NCI-H82 treated with DMSO at 0.1 percent for 48 hours (cell line): ENCODE results near the gene GALNT7.

Source experiments
- DNase-seq: peaks from one replicate; lab custom pipeline; 2025; ENCODE audit not compliant: unreplicated experiment; lab: John Stamatoyannopoulos, UW

The GALNT7 gene

DNA sequence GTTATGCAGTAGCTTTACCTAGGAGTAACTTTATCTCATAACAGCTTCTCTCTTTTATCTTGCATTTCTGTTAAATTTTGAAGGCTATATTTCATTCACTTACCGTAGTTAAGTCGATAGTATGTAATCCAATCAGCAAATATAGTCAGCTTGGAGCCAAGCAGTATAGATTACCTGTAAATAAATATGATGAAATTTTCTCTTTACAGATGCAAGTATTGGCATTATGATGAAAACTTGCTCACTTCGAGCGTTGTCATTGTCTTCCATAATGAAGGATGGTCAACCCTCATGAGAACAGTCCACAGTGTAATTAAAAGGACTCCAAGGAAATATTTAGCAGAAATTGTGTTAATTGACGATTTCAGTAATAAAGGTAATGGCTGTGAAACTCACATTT is 123.3 kb downstream of the GALNT7 start:
- no peak for DNase-seq

DNA sequence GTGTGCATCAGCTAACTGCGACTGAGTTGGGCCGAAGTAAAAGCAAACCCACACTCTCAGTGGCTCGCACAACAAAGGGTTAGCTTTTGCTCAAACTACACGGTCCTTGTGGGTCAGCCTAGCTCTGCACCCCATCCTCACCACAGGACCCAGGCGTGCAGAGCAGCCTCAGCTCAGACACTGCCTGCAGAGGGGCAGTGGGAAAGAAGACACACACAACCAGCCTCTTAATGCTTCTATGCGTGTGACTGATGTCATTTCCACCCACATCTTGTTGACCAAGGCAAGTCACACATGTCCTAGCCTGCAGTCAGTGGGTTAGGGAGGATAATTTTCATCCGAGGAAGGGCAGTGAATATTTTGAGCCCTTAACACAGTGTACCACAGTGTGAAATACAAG is 125.1 kb downstream of the GALNT7 start:
- DNase-seq, result no peak

DNA sequence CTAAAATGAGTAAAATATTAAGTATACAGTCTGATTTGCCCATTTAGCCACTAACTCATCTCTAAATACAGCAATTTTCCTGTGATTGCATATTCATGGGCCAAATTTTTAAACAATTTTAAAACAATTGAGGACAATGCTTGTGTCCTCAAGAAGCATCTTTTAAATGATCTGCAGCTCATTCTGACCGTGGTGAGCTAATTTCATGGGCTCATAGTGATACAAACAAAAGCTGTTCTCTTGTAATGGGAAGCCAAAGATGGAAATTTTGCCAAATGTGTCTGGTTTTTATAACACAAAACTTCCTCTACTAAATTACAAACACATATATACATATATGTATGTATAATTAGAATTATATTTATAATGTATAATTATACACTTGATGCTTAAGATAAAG is 125.8 kb downstream of the GALNT7 start:
- no peak for DNase-seq

DNA sequence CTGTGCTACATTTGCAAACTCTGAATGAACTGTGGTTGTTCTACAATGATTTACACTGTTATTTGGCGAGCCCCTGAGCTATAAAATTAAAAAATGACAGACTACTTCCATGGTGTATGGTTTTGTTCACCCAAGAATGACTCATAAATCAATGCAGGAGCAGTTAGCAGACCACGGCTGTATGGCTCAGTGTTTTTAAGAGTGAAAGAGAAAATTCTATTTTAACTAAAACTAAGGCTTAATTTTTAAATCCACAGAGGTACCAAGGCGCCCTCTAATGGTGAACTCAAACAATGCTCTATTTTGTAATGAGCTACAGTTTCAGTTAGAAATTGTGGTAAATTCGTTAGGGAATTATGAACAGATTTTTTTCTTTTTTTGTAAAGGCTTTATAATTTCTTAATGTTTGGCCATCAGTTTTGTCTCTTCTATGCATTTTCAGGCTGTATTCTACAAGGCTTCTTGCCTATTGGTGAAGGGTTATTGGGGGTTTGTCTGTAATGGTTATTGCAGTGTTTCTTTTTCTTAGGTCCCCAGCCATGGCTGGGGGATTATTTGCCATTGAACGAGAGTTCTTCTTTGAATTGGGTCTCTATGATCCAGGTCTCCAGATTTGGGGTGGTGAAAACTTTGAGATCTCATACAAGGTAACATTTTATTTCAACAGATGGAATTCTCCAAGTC is 133.0 kb downstream of the GALNT7 start:
- no peak for DNase-seq

DNA sequence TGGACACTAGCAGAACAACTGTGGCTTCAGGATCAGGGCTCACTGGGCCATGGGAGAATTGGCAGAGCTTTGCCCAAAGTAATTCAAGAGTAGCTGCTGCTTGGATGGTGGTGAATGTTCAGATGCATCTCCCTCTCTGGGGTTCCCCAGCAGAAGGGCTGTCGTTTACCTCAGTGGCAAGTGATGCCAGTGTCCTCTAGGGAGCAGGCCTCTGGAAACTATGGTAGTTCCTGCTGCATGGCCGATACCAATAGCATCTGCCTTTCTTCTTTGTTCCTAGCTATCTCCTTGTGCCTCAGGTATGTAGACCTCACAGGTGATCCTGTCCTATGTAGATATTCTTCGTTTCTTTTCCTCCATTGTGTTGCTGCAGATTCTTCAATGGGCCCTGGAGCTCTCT is 139.2 kb downstream of the GALNT7 start:
- DNase-seq, result no peak

DNA sequence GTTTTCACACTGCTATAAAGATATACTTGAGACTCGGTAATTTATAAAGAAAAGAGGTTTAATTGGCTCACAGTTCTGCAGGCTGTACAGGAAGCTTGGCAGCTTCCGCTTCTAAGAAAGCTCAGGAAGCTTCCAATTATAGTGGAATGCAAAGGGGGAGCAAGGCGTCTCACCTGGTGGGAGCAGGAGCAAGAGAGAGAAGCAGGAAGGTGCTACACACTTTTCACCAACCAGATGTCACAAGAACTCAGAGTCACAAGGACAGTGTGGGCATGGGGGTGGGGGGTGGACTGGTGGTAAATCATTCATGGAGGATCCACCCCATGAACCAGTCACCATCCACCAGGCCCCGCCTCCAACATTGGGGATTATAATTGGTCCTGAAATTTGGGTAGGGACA is 142.8 kb downstream of the GALNT7 start:
- no peak for DNase-seq

DNA sequence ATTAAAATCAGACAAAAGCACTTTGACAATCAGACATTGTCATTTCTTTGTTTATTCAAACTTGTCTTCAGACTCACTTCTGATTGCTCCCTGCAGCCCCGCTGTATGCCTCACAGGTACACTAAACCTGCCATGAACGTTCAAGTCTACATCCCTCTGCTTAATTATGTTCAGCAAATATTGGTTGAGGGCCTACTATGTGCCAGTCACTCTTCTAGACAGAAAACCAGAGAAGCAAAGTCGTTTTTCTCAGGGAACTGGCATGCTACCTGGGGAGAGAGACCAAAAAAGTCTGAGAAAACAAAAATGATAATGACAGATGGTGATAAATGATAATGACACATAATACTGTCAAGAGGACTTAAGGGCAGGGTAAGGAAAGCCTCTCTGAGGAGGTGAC is 146.1 kb downstream of the GALNT7 start:
- no peak for DNase-seq

DNA sequence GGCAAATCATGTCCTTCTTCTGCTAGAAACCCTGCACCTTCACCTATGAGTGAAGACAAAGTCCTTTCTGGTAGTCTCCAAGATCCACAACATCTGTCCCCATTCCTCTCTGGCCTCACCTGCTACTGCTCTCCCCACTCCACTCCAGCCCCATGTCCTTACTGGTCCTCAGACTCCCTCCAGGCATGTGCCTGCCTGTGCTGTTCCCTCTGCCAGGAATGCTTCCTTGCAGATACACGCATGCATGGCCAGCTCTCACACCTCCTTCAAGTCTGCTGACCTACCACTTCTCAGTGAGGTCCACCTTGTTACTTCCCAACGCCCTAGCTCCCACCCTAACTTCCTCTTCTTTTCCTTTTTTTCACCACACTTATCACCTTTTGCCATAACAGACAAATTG is 147.4 kb downstream of the GALNT7 start:
- no peak for DNase-seq

DNA sequence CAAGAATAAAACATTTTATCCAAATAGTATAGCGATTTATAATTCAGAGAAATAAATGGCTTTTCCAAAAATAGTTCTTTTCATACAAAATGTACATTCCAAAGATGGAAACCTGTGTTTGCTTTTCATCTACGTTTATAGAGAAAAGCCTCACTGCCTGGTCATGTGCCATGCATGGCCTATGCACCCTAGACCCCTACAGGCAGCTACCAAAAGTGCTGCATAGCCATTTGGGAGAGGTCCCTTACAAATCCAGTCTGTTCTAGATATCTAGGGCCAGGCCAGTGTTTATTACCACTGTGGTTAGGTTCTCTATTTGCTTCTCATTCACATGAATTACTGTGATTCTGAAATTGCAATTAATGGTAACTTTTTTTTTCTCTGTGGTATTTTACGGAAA is 148.4 kb downstream of the GALNT7 start:
- no peak for DNase-seq

DNA sequence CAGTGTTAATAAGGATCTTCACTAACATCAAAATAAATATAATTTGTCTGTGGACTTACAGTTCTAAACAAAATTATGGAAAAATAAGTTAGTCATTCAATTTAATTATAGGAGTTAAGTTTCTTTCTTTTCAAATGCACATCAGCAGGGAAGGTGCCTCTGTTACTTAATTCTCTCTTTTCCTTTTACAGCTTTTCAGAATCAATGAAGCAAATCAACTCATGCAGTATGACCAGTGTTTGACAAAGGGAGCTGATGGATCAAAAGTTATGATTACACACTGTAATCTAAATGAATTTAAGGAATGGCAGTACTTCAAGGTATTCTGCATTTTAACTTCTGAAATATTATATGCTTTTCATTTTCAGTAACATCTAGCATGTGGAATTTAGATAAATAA is 149.6 kb downstream of the GALNT7 start:
- no peak for DNase-seq

DNA sequence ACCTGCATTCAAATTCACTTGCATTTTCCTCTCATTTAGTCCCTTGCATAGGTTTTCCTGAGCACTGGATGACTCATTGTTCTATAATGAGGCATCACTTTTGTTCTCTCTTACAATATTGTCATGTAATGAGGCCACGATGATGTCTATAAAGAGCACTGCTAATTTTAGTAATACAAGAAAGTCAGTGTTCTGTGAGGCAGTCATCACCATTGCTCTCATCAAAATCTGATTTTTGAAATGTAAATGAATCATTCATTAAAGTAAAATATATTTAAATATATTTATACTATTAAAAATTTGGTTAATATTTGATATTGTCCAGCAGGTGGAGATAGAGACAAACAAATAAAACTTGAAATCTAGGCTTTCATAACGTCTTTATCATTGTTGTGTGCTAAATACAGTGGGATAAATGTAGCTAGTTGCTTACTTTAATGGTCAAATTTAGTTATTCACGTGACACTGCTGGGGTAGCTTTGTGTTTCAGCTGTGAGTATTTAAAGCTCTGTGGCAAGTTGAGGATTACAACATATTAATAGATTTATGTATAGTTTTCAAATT is 150.1 kb downstream of the GALNT7 start:
- no peak for DNase-seq

DNA sequence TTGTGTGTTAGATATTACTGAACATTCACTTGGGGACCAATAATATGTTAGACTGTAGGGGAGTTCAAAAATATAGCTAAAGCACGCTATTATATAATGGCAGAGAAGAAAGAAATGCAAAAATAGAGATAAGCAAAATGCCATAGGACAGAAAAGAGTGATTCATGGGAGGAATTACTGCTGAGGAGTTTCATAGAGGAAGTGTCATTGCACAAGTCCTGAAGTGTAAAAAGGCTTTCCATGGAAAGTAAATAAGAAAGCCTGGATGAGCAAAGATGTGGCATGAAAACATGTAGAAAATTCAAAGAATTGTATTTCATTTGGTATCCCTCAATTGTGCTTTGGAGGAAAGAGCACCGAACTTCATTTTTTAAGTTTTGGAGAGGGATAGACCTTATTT is 151.1 kb downstream of the GALNT7 start:
- DNase-seq, result no peak

DNA sequence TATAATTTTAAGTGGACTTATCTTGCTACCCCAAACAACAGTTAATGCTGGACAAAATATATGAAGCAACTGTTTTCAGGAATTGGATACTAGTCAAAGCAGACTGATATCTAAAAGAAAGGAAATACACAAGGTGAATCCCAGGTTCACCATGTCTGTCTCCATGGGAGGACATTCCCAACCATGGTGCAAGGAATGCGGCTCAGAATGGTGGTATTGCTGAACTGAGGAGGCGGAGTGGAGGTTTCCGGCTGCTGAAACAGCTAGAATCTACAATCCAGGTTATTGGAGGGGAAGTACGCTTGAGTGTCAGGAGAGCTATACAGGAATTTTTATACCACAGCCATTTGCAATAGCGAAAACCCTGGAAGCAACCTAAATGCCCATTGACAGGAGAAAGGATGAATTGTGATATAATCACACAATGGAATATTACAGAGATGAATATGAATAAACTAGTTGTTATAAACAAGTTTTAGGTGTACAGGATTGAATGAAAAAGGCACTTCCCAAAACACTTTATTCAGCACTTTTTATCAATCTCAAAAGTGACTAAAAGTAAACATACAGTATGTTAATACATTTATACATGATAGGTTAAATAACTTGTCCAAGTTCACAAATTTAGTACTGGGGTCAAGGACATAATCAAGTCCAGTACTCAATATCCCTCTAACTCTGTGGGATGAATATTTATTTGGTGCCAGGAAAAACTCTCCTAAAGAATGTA is 156.6 kb downstream of the GALNT7 start:
- no peak for DNase-seq

DNA sequence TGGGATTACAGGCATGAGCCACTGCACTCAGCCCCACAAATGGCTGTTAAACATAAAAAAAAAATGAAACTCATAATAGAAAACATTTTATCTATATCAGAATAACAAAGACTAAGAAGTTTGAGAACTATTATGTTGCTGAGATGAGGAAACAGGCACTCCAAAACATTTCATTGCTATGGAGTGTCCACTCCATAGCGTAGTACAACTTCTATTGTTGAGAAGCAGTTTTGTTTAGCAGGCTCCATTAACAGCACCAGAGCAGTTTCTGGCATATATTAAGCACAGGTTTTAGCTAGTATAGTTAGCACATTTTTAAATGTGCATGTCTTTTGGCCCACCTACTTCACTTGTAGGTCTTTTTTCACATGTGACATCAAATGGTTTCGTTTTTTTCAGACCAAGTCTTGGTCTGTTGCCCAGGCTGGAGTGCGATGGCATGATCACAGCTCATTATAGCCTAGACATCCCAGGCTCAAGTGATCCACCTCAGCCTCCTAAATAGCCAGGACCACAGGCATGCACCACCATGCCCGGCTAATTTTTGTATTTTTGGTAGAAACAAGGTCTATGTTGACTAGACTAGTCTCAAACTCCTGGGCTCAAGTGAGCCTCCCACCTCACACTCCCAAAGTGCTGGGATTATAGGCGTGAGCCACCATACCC is 159.8 kb downstream of the GALNT7 start:
- no peak for DNase-seq

DNA sequence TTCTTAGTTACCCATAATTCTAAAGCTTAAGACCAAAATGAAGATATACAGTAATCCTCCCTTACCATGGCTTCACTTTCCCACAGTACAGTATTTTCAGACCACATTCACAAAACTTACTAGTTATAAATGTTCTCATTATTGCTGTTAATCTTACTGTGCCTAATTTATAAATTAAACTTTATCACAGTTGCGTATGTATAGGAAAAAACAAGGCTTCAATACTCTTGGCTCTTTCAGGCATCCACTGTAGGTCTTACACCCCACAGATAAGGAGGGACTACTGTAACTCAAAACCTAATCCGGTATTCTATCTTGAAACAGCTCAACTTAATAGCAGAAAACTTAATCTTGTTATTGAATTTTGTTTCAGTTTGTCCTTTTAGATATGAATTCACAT is 162.0 kb downstream of the GALNT7 start:
- DNase-seq, result no peak

DNA sequence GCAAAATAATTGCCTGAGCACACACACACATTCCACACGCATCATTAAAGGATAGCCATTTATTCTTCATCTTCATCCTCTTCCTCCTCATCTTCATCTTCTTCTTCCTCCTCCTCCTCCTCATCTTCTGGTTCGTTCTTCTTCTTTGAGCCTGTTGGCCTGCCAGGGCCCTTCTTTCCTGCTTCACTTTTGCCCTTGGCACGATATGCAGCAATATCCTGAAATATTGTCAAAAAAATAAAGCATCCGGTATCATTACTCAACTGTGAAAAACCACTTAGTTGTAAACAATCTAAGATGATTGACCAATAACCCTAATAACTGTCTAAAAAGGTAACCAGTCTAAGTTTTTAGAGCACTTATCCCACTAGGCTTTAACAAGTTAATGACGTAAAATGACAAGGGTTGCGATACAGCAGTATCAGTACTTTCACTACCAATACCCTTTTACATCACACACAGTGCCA is 163.4 kb downstream of the GALNT7 start:
- DNase-seq, result no peak

DNA sequence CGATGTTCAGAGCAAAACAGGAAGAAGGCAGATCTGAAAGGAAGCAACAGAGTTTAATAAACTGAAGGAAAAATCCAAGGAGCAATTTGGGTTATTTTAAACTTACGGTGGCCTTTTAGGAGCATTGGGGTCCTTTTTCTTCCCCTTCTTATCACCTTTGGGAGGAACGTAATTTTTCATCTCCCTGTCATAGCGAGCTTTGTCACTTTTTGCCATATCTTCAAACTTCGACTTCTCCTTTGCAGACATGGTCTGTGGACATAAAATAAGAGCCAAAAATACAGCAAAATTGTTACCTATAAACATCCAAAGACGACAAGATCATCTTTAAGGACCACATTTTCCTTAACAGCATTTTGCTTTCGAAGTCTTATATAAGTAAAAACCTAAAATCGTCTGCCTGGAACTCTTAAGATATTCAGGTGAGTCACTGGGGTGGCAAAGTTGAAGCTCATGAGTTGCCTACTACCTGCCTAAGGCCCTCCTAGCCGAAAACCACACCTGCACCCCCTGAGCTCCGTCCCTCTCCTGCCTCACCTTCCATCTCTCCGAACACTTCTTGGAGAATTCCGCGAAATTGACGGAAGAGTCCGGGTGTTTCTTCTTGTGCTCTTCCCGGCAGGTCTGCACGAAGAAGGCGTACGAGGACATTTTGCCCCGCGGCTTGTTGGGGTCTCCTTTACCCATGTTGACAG is 164.5 kb downstream of the GALNT7 start:
- no peak for DNase-seq

DNA sequence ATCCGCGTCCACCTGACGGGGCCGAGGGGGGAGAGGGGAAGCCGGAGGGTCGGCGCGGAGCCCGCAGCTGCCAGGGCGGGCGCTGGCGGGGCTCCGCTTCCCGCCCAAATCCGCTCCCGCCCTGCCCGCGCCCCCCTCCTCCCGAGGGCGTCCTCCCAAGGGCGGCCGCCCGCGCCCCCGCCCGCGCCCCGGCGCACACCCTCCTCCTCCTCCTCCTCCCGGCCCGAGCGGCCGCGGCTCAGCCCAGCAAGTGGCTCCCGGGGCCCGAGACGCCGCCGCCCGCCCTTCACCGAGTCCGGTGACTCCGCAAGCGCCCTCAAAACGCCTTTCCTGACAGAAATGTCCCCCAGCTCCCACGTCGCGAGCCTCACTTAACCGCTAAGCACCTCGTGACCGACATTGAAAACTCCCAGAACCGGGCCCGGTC is 165.1 kb downstream of the GALNT7 start:
- no peak for DNase-seq

DNA sequence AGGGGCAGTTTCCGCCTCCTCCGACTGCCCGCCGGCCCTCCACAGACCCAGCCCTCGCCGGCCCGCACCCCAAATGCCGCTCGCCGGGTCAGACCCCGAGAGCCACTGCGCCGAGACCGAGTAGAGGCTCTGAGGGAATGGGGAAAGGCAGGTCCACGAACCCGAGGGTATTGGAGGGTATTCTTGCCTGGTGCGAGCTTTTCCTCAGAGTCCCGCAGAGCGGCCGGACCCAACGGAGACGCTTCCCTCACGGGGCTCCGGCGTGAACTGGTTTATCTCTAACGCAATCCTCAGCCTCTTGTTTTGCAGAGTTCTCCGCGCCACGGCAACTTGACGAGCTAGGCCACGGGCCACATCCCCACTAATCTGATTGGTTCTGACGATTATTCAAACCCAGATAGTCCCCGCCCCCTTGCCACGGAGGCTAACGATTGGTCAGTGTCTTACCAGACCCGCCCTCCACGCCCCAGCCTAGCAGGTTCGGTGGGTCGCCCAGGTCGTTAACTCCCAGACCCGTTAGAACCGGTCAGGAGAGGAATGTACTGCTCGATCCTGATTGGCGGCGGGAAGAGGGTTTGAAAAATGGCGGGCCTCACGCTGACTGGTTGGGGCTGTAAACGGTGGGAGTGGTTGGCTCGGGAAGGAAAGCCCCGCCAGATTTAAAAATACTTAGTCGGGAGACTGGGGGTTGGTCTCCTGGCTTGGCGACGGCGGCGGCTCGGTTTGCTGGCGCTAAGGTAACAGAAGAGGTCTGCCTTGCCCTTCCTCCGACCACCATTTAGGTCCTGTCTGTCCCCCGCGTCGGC is 165.7 kb downstream of the GALNT7 start, which contains the start of gene HMGB2:
Gene HMGB2, minus strand, starts transcription at position 274 of the 806 bp plus-strand sequence. CDS start 709 bp downstream, outside the sequence.
- DNase-seq, result peak; percentile 98
